ENCODE results near the gene CLDN22. TPM values are rescaled to one million over a fixed set of nuclear protein-coding genes. Genes with fewer than 3 reads are reported as not detected.

The CLDN22 gene
- total and polyA plus RNA-seq, 4 donors = 0.05 TPM; not detected in 3

DNA sequence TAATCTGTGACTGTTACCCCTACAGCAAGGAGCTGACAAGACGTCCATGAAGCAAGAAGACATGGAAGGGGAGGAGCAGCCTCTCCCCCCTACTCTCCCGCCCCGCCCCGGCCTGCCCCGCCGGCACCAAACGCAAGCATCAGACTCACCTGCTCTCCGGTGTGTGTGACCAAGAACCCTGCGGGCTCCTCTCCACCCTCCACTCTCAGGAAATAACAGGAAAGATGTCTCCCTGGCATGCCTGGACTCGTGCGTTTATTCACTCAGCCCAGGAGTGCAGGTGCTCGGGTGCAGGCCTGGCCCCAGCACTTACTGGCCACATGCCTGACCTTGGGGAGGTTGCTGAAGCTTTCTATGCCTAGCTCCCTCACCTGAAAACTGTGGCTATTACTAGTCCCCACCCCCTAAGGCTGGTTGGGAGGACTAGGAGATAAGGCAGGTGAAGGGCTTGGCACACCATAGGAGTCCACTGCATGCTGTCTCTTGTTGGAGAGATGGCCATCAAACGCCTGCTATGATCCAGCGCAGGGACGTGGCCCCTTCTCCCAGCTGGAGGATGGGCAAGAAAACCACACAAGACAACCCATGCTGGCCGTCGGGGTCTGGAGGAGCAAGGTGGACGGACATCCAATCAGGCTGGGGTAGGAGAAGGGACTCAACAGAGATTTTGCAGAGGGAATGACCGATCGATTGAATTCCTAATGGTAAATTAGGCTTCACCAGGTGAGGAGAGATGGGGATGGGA is 37.0 kb upstream of the CLDN22 start (continued):
- TF ChIP-seq, protein P1, sequence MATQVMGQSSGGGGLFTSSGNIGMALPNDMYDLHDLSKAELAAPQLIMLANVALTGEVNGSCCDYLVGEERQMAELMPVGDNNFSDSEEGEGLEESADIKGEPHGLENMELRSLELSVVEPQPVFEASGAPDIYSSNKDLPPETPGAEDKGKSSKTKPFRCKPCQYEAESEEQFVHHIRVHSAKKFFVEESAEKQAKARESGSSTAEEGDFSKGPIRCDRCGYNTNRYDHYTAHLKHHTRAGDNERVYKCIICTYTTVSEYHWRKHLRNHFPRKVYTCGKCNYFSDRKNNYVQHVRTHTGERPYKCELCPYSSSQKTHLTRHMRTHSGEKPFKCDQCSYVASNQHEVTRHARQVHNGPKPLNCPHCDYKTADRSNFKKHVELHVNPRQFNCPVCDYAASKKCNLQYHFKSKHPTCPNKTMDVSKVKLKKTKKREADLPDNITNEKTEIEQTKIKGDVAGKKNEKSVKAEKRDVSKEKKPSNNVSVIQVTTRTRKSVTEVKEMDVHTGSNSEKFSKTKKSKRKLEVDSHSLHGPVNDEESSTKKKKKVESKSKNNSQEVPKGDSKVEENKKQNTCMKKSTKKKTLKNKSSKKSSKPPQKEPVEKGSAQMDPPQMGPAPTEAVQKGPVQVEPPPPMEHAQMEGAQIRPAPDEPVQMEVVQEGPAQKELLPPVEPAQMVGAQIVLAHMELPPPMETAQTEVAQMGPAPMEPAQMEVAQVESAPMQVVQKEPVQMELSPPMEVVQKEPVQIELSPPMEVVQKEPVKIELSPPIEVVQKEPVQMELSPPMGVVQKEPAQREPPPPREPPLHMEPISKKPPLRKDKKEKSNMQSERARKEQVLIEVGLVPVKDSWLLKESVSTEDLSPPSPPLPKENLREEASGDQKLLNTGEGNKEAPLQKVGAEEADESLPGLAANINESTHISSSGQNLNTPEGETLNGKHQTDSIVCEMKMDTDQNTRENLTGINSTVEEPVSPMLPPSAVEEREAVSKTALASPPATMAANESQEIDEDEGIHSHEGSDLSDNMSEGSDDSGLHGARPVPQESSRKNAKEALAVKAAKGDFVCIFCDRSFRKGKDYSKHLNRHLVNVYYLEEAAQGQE (IDR thresholded peaks at IDR 0.05) = no peak
- TF ChIP-seq, protein P2, sequence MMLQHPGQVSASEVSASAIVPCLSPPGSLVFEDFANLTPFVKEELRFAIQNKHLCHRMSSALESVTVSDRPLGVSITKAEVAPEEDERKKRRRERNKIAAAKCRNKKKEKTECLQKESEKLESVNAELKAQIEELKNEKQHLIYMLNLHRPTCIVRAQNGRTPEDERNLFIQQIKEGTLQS (IDR thresholded peaks at IDR 0.05) = no peak

DNA sequence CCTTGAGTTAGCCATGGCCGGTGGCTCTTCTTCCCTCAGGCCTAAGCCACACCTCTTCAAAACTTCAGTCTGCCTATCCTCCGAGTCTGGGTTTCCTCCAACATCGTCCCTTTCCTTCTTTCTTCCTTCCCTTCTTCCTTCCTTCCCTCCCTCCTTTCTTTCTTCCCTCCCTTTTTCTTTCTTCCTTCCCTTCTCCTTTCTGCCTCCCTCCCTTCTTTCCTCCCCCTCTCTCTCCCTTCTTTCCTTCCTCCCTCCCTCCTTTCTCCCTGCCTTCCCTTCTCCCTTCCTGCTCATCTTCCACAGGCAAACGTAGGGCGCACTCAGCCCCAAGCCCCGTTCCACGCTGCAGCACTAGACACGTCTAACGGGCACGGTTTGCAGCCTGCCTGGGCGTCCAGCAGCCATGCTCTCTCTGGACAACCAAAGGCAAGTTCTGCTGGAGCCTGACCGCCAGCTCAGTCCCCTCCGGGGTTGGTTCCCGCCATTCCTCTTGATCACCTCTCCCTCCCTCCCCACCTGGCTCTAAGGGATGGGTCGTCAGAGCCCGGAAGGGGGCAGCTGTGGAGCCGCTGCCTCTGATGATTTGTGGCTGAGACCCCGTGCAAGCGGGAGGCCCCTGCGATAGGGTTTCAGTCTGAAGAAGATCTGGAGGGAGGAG is 36.2 kb upstream of the CLDN22 start:
- H3K9me3 ChIP-seq (ENCODE audit: control insufficient read depth in 4 of 4, low read length in 3 of 4) = peaks cover 0 to 1% (median 0%) of the 10 kb centered on the region in 4 donors
- DNase-seq (ENCODE audit: low spot score) = no peak
- no peaks in the 10 kb centered on the region for H3K36me3 ChIP-seq (ENCODE audit: control insufficient read depth in 4 of 4, insufficient read depth in 3 of 4, low read depth in 1 of 4, low read length in 3 of 4)
- no peaks in the 10 kb centered on the region for H3K27me3 ChIP-seq (ENCODE audit: control insufficient read depth in 4 of 4, insufficient read depth in 4 of 4, low read length in 3 of 4)
- H3K9ac ChIP-seq (ENCODE audit: low read depth in 1 of 2, low read length in 2 of 2) = no peak overlapping the region
- H3K27ac ChIP-seq (ENCODE audit: low read depth in 1 of 2, low read length in 2 of 2) = no peak overlapping the region
- WGBS = 93% methylated on average over 20 of the region's 20 CpGs
- H3K4me1 ChIP-seq (ENCODE audit: control insufficient read depth in 4 of 4, insufficient read depth in 4 of 4, low read length in 3 of 4) = peaks cover 0 to 4% (median 0%) of the 10 kb centered on the region in 4 donors
- no peak overlapping the region for H3K4me3 ChIP-seq (ENCODE audit: low read depth in 1 of 3, low read length in 3 of 3)
- TF ChIP-seq, protein P3, sequence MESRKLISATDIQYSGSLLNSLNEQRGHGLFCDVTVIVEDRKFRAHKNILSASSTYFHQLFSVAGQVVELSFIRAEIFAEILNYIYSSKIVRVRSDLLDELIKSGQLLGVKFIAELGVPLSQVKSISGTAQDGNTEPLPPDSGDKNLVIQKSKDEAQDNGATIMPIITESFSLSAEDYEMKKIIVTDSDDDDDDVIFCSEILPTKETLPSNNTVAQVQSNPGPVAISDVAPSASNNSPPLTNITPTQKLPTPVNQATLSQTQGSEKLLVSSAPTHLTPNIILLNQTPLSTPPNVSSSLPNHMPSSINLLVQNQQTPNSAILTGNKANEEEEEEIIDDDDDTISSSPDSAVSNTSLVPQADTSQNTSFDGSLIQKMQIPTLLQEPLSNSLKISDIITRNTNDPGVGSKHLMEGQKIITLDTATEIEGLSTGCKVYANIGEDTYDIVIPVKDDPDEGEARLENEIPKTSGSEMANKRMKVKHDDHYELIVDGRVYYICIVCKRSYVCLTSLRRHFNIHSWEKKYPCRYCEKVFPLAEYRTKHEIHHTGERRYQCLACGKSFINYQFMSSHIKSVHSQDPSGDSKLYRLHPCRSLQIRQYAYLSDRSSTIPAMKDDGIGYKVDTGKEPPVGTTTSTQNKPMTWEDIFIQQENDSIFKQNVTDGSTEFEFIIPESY (IDR thresholded peaks at IDR 0.05) = no peak
- TF ChIP-seq, protein P2 (IDR thresholded peaks at IDR 0.05) = no peak
- TF ChIP-seq RAD21 (IDR thresholded peaks at IDR 0.05) (no peak), NR2F2 (IDR thresholded peaks at IDR 0.05) (no peak), EGR1 (IDR thresholded peaks at IDR 0.05; ENCODE audit: low read depth in 2 of 2) (no peak), GABPA (IDR thresholded peaks at IDR 0.05 in 1 of 2, conservative IDR thresholded peaks at IDR 0.05 in 1 of 2) (no peak), HNF4A (conservative IDR thresholded peaks at IDR 0.05) (no peak), TAF1 (conservative IDR thresholded peaks at IDR 0.05) (no peak), FOXA1 (IDR thresholded peaks at IDR 0.05) (no peak), RXRA (IDR thresholded peaks at IDR 0.05) (no peak)
- TF ChIP-seq, protein P1 (IDR thresholded peaks at IDR 0.05) = no peak
- TF ChIP-seq, protein P4, sequence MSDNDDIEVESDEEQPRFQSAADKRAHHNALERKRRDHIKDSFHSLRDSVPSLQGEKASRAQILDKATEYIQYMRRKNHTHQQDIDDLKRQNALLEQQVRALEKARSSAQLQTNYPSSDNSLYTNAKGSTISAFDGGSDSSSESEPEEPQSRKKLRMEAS (IDR thresholded peaks at IDR 0.05) = no peak

Measured in liver (tissue), 9 donors.